HUES64 (cell line): Measurements from ENCODE around the gene RPL35. TPM values are rescaled to one million over a fixed set of nuclear protein-coding genes. Genes with fewer than 3 reads are reported as not detected.

Source experiments
- H3K27ac ChIP-seq: 2 replicates; pipeline ENCODE4 v1.7.0; 2013; ENCODE audit warnings: low read depth, low read length, inconsistent platforms
- H3K27me3 ChIP-seq: 2 replicates; pipeline ENCODE4 v1.6.1; 2013; ENCODE audit warnings: mild to moderate bottlenecking, low read length; ENCODE audit not compliant: insufficient read depth
- H3K36me3 ChIP-seq: 2 replicates; pipeline ENCODE4 v1.6.1; 2013; ENCODE audit warnings: mild to moderate bottlenecking, low read length; ENCODE audit not compliant: insufficient read depth
- H3K4me1 ChIP-seq: 2 replicates; pipeline ENCODE4 v1.6.1; 2013; ENCODE audit warnings: mild to moderate bottlenecking, low read length, moderate library complexity; ENCODE audit not compliant: insufficient read depth
- H3K4me3 ChIP-seq: 2 replicates; pipeline ENCODE4 v1.5.1; 2013; ENCODE audit warnings: mild to moderate bottlenecking, low read length, moderate library complexity
- H3K9ac ChIP-seq: 2 replicates; pipeline ENCODE4 v1.6.1; 2013; ENCODE audit warnings: mild to moderate bottlenecking, low read depth, low read length
- H3K9me3 ChIP-seq: 2 replicates; pipeline ENCODE4 v1.6.1; 2013; ENCODE audit warnings: low read depth, low read length; ENCODE audit not compliant: insufficient read depth
- WGBS: fragments of 150-250, 120-280 bp; methylation state at CpG from one replicate; pipeline ENCODE4 v1.1.7; 2013; ENCODE audit warnings: missing lambda C conversion rate; 5-methylcytosine and 5-hydroxymethylcytosine counted together
- polyA plus RNA-seq, 2 experiments: library from polyadenylated mRNA; stranded (reverse); fragments of 50-300 nt; gene quantifications; one replicate each; pipeline ENCODE4 v1.2.3, GENCODE V29; 2013

Gene RPL35
- polyA plus RNA-seq (2013, experiment 1 of 2): 2,082 TPM
- 2,092 TPM for polyA plus RNA-seq (2013, experiment 2 of 2)

DNA sequence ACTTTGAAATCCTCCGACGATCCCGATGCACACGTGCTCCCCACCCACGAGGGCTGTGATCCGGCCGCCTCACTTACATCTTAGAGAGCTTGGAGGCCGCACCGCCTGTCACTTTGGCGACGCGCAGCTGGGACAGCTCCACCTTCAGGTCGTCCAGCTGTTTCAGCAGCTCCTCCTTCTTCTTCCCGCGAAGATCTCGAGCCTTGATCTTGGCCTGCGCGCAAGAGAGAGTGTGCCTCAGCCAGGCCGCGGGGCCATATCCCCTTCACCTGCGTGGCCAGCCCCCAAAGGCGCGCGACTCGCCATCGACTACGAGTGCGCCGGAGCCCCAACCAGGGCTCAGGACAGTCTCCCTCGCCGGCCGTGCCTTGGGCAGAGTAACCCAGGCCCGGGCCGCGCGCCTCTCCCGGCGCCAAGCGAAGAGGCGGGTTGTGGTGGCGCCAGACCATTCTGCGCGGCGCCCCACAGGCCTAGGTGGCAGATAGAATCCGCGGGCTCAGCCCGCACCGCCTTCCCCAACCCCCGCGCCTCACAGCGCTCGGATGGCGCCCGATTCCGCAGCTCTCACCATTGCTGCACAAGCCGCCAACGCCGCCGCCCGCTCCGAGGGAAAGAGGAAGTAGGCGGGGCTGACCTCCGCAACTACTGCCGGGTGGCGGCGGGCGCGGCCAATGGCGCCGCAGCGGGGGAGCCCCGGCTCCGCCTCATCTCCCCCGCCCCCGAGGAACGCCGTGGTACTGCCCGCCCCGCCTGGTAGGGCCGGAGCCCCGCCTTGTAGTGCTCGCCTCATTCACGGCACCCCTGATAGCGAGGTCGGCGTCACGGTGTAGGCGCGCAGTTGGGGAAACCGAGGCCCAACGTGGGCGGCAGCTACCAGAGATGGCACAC lies at the start of gene RPL35, which contains the start of gene ARPC5L:
RPL35 (minus strand) TSS at position 616 of the 888 bp plus-strand sequence; CDS start at position 571, 45 bp downstream.
ARPC5L (plus strand) TSS at position 789 of the 888 bp plus-strand sequence. CDS start 7,161 bp downstream, outside the sequence.
- Histone ChIP-seq H3K27me3 (no peaks in the 10 kb centered on the region), H3K4me1 (peaks cover 8% of the 10 kb centered on the region), H3K4me3 (peak within 1 kb of the TSS; percentile 97), H3K36me3 (peaks cover 48% of the 10 kb centered on the region), H3K27ac (peak within 1 kb of the TSS; percentile 97), H3K9ac (peak within 1 kb of the TSS; percentile 99), H3K9me3 (no peaks in the 10 kb centered on the region)
- WGBS: under 1% methylated on average over 92 of the region's 92 CpGs

DNA sequence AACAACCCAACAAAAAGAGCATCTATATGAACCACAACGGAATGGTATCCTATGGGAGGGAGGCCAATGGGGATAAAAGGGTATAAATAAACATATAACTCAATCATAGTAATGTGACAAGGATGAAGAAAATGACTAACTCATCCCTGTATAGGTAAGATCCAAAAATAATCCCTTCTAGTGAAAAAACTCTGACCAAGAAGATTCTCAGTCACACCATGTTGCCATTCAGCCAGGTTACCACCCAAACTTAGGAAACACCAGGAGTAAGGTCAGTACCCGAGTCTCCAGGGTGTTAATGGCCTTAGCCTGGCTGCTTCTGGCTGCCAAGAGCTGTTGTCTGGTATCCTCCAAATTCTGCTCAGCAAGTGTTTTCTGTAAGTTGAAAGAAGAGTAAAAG lies 46.3 kb upstream of the RPL35 start:
- 91% methylated on average over 1 of the region's 2 CpGs for WGBS
- H3K4me1 ChIP-seq: no peaks in the 10 kb centered on the region
- H3K9ac ChIP-seq: no peak overlapping the region
- H3K9me3 ChIP-seq: no peaks in the 10 kb centered on the region
- no peak overlapping the region for H3K4me3 ChIP-seq
- H3K27ac ChIP-seq: no peak overlapping the region
- H3K36me3 ChIP-seq: peaks cover 6% of the 10 kb centered on the region
- no peaks in the 10 kb centered on the region for H3K27me3 ChIP-seq

DNA sequence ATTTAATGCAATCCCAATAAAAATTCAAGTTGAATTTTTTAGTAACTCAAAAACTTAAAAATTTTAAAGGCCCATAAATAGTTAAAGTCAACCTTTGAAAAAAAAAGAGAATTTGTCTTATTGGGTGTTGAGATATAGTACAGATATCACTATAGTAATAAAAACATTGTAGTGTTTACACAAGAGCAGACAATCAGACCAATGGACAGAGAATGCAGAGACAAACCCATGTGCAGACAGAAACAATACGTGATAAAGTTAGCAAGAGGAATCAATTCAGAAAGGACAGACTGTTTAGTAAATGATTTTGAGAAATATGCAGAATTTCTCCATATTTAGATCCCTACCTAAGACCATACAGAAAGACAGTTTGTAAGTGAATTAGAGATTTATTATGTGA lies 45.2 kb upstream of the RPL35 start:
- H3K9ac ChIP-seq: no peak overlapping the region
- WGBS: 90% methylated on average over 1 of the region's 1 CpG
- peaks cover 6% of the 10 kb centered on the region for H3K36me3 ChIP-seq
- no peaks in the 10 kb centered on the region for H3K9me3 ChIP-seq
- H3K4me3 ChIP-seq: no peak overlapping the region
- no peak overlapping the region for H3K27ac ChIP-seq
- H3K4me1 ChIP-seq: no peaks in the 10 kb centered on the region
- H3K27me3 ChIP-seq: no peaks in the 10 kb centered on the region

DNA sequence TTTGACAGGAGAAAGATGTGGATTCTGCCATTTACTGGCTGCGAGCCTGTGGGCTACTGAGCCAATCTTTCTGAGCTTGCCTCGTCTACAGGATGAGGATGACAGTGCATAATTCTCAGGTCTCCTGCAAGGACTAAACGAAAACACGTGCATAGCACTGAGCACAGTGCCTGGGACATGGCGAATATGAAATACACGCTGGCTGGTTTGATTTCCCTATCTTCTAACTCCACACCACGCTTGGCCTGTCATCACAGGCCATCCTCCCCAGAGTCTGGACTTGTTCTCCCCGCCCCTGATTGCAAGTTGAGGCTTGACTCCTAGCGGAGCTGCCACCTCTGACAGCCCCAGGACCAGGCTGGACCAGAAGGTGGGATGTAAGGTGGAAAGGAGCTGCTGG lies 38.1 kb upstream of the RPL35 start:
- peaks cover 11% of the 10 kb centered on the region; the same call in 1 of the 2 replicates for H3K36me3 ChIP-seq
- H3K27me3 ChIP-seq: no peaks in the 10 kb centered on the region
- no peaks in the 10 kb centered on the region for H3K4me1 ChIP-seq
- H3K27ac ChIP-seq: no peak overlapping the region
- WGBS: 94% methylated on average over 9 of the region's 9 CpGs
- H3K4me3 ChIP-seq: no peak overlapping the region
- no peak overlapping the region for H3K9ac ChIP-seq
- H3K9me3 ChIP-seq: no peaks in the 10 kb centered on the region

DNA sequence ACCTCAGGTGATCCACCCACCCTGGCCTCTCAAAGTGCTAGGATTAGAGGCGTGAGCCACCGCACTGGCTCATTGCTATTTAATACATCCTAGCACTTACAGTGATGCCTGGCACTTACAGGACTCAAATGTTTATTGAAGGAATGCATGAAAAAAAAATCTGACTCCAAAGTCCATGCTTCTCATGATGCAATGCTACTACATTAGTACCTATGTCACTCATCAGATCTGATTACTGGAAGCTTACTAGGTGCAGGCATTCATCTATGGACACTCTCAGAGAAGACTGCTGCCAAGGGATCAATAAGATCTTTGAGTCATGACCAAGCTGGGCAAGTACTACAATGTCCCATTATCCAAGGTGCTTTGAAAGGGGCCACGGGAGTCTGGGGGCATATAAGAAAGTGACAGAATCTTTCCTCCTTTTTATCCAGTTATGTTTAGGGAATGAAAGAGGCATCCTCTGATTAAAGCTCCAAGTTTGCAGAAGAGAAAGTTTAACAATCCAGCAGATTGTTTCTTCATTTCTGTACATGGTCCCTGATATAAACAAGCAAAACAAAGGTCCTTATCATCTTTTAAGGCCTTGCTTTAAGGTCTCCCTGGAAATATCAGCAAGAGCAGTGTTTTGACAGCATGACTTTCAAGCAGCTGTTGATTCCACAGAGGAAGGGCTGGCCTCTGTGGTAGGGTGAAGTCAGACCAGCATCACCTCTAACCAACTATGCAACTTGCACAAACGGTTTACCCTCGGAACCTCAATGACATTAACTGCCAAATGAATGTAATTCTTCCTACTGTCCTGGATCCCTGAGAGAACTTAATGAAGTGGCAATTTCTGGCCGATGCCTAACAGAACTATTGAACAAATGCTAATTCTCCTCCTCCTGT lies 36.1 kb upstream of the RPL35 start:
- WGBS: 91% methylated on average over 6 of the region's 6 CpGs
- Histone ChIP-seq H3K9me3 (no peaks in the 10 kb centered on the region), H3K36me3 (peaks cover 11% of the 10 kb centered on the region; the same call in 1 of the 2 replicates), H3K4me1 (peaks cover 5% of the 10 kb centered on the region; the same call in 1 of the 2 replicates), H3K4me3 (no peak overlapping the region), H3K27ac (no peak overlapping the region), H3K27me3 (no peaks in the 10 kb centered on the region), H3K9ac (no peak overlapping the region)

DNA sequence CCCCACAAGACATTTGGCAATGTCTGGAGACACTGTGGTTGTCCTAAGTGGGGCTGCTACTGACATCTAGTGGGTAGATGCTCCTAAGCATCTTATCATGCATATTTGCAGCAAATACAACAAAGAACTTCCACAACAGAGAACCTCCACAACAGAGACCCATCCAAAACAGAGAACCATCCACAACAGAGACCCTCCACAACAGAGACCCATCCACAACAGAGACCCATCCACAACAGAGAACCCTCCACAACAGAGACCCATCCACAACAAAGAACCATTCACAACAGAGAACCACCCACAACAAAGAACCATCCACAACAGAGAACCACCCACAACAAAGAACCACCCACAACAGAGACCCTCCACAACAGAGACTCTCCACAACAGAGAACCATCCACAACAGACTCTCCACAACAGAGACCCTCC lies 33.0 kb upstream of the RPL35 start:
- peaks cover 20% of the 10 kb centered on the region for H3K36me3 ChIP-seq
- no peaks in the 10 kb centered on the region for H3K27me3 ChIP-seq
- H3K9ac ChIP-seq: peak overlapping the region; percentile 17; the same call in 1 of the 2 replicates
- H3K27ac ChIP-seq: no peak overlapping the region
- H3K4me3 ChIP-seq: no peak overlapping the region
- no peaks in the 10 kb centered on the region for H3K9me3 ChIP-seq
- peaks cover 5% of the 10 kb centered on the region; the same call in 1 of the 2 replicates for H3K4me1 ChIP-seq

DNA sequence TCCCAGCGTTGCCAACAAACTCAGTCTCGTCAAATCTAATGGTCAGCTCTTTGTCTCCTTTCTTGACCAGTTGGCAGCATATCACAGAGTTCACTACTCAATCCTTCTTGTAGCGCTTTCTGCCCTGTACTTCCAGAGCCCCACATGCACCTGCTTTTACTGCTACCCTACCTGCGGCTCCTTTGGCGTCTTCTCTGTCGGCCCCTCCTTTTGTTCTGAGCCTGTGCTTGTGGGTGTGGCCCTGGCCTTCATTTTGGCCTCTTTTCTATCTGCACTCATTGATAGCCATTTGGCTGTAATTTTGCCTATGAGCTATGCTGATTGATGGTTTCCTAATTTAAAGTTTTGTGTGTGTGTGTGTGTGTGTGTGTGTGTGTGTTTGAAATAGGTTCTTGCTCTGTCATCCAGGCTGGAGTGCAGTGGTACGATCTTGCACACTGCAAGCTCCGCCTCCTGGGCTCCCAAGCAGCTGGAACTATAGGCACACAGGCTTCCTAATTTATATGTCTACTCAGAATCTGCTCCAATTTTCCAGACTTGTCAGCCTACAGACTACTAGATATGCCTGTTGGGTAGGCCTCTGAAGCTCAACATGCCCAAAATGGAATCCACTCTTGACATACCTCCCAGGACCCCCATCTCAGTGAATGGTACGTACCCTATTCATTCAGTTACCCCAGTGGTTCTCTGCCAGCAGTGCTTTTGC lies 32.4 kb upstream of the RPL35 start:
- no peak overlapping the region for H3K27ac ChIP-seq
- H3K4me1 ChIP-seq: peaks cover 5% of the 10 kb centered on the region; the same call in 1 of the 2 replicates
- whole genome bisulfite sequencing: 90% methylated on average over 9 of the region's 9 CpGs
- no peaks in the 10 kb centered on the region for H3K27me3 ChIP-seq
- H3K9me3 ChIP-seq: no peaks in the 10 kb centered on the region
- peaks cover 25% of the 10 kb centered on the region for H3K36me3 ChIP-seq
- no peak overlapping the region for H3K4me3 ChIP-seq
- no peak overlapping the region for H3K9ac ChIP-seq

DNA sequence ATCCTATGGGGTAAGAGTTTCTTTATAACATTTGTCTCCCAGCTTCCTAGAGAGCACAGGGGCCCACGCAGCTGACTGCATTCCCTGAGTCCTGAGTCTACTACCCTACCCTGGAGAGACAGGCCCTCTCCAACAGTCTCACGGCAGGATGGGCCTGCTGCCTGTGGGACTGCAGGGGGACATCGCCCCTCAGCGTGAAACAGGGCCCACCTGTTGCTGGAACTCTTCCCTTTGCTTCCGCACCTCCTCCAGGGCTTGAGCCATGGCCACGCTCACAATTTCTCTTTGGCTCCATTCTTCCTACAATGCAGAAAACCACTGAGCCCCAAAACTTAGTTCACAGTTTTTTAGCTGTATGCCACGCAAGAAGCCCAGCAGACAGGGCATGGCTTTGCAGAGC lies 28.4 kb upstream of the RPL35 start:
- Histone ChIP-seq H3K9ac (no peak overlapping the region), H3K4me1 (peaks cover 5% of the 10 kb centered on the region; the same call in 1 of the 2 replicates), H3K36me3 (peaks cover 27% of the 10 kb centered on the region), H3K9me3 (no peaks in the 10 kb centered on the region), H3K4me3 (no peak overlapping the region), H3K27ac (no peak overlapping the region), H3K27me3 (no peaks in the 10 kb centered on the region)
- WGBS: 96% methylated on average over 7 of the region's 7 CpGs

DNA sequence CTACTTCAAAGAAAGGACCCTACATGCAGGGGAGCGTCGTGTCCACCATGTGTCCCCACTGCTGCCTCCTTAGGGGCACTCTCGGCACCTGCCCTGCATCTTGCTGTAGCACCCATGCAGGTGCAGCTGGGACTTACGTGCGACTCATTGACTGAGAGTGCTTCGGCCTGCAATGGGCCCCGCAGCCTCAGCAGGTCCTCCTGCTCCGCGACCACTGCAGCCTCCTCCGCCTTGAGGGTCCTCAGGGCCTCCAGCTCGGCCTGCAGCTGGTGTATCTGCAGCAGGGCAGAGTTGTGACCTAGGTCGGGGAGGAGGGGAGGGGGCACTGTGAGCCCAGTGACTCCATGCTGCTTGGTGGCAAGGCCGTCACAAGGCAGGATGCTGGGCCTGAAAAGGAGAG lies 27.2 kb upstream of the RPL35 start:
- WGBS: 94% methylated on average over 13 of the region's 13 CpGs
- H3K9me3 ChIP-seq: no peaks in the 10 kb centered on the region
- no peak overlapping the region for H3K9ac ChIP-seq
- peaks cover 3% of the 10 kb centered on the region; the same call in 1 of the 2 replicates for H3K4me1 ChIP-seq
- H3K36me3 ChIP-seq: peaks cover 27% of the 10 kb centered on the region
- H3K27ac ChIP-seq: no peak overlapping the region
- H3K4me3 ChIP-seq: no peak overlapping the region
- H3K27me3 ChIP-seq: no peaks in the 10 kb centered on the region

DNA sequence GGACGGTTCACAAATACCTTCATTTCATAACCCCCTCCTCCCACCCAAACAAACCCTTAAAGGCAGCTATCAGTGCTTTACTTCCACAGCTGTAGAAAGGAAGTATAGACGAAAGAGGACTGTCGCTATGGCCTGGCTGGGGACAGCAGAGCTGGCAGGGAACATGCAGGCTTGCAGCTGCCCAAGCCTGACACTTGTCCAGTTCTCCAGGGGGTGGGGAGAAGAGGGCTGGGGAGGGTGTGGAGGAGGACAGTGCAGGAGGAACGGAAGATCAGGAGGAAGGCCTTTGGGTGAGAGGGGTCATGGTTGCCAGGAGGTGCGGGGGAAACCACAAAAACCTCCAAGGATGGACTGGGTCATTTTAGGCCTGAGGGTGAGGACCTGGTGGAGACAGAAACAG lies 26.1 kb upstream of the RPL35 start:
- no peak overlapping the region for H3K9ac ChIP-seq
- H3K4me3 ChIP-seq: no peak overlapping the region
- no peak overlapping the region for H3K27ac ChIP-seq
- no peaks in the 10 kb centered on the region for H3K27me3 ChIP-seq
- 95% methylated on average over 4 of the region's 5 CpGs for WGBS
- H3K4me1 ChIP-seq: peaks cover 3% of the 10 kb centered on the region; the same call in 1 of the 2 replicates
- H3K9me3 ChIP-seq: no peaks in the 10 kb centered on the region
- H3K36me3 ChIP-seq: peaks cover 27% of the 10 kb centered on the region
